Mesenchymal stem cell (in vitro differentiated cells and primary cell): ENCODE data around the gene C1orf35.

ENCODE experiments used
- DNase-seq: peaks from one replicate; pipeline ENCODE4 v3.0.0-alpha.2; 2013
- H2AFZ ChIP-seq: one replicate; pipeline ENCODE4 v1.6.1; 2013; ENCODE audit warnings: low read depth, mild to moderate bottlenecking, control low read depth, inconsistent platforms, low read length, moderate library complexity
- H2AK5ac ChIP-seq: 2 replicates; pipeline ENCODE4 v1.6.1; 2013; ENCODE audit warnings: low read length, moderate library complexity, mild to moderate bottlenecking, inconsistent platforms; ENCODE audit not compliant: severe bottlenecking
- H2BK120ac ChIP-seq: one replicate; pipeline ENCODE4 v1.6.1; 2013; ENCODE audit warnings: low read depth, mild to moderate bottlenecking, inconsistent platforms, low read length, moderate library complexity
- H2BK12ac ChIP-seq, 2 experiments: one replicate each; pipeline ENCODE4 v1.6.1; 2013; ENCODE audit warnings: inconsistent platforms in 2 of 2, low read length in 2 of 2, mild to moderate bottlenecking in 2 of 2, moderate library complexity in 2 of 2, control low read depth in 1 of 2
- H2BK15ac ChIP-seq: one replicate; pipeline ENCODE4 v1.6.1; 2013; ENCODE audit warnings: mild to moderate bottlenecking, low read depth, inconsistent platforms; ENCODE audit not compliant: poor library complexity, severe bottlenecking
- H2BK5ac ChIP-seq: 2 replicates; pipeline ENCODE4 v1.6.1; 2013; ENCODE audit warnings: low read depth, mild to moderate bottlenecking, low read length, control low read depth, inconsistent platforms; ENCODE audit not compliant: poor library complexity, severe bottlenecking
- H3K14ac ChIP-seq, 2 experiments: one replicate each; pipeline ENCODE4 v1.6.1; 2013; ENCODE audit warnings: inconsistent platforms in 2 of 2, low read length in 2 of 2, control low read depth in 1 of 2, mild to moderate bottlenecking in 1 of 2, moderate library complexity in 1 of 2
- H3K18ac ChIP-seq, 2 experiments: one replicate each; pipeline ENCODE4 v1.6.1; 2013; ENCODE audit warnings: inconsistent platforms in 2 of 2, low read length in 2 of 2, control low read depth in 1 of 2, low read depth in 1 of 2, mild to moderate bottlenecking in 1 of 2
- H3K23ac ChIP-seq, 2 experiments: one replicate each; pipeline ENCODE4 v1.6.1; 2013; ENCODE audit warnings: inconsistent platforms in 2 of 2, low read length in 2 of 2, mild to moderate bottlenecking in 2 of 2, moderate library complexity in 2 of 2, control low read depth in 1 of 2
- H3K27ac ChIP-seq: 2 replicates; pipeline ENCODE4 v1.5.1; 2013; ENCODE audit warnings: mild to moderate bottlenecking, moderate library complexity, low read length, control low read depth, inconsistent platforms; ENCODE audit not compliant: poor library complexity, severe bottlenecking
- H3K27me3 ChIP-seq, 2 experiments: 2 replicates each; pipeline versions ENCODE4 v1.6.1 to v1.7.0; 2013; ENCODE audit warnings: low read length in 2 of 2, mild to moderate bottlenecking in 2 of 2, moderate library complexity in 2 of 2, control low read depth in 1 of 2, inconsistent platforms in 1 of 2; ENCODE audit not compliant: control insufficient read depth in 1 of 2, insufficient read depth in 1 of 2
- H3K36me3 ChIP-seq, 2 experiments: 2 replicates each; pipeline versions ENCODE4 v1.6.1 to v1.7.0; 2013; ENCODE audit warnings: low read length in 2 of 2, control low read depth in 1 of 2, inconsistent platforms in 1 of 2, low read depth in 1 of 2, mild to moderate bottlenecking in 1 of 2; ENCODE audit not compliant: insufficient read depth in 2 of 2, control insufficient read depth in 1 of 2
- H3K4ac ChIP-seq, 2 experiments: one replicate each; pipeline ENCODE4 v1.6.1; 2013; ENCODE audit warnings: inconsistent platforms in 2 of 2, low read length in 2 of 2, mild to moderate bottlenecking in 2 of 2, moderate library complexity in 2 of 2, control low read depth in 1 of 2, low read depth in 1 of 2
- H3K4me1 ChIP-seq: 2 replicates; pipeline ENCODE4 v1.6.1; 2013; ENCODE audit warnings: low read depth, low read length, control low read depth; ENCODE audit not compliant: control insufficient read depth, insufficient read depth
- H3K4me2 ChIP-seq: 2 replicates; pipeline ENCODE4 v1.6.1; 2013; ENCODE audit warnings: low read length, mild to moderate bottlenecking, inconsistent platforms; ENCODE audit not compliant: poor library complexity, severe bottlenecking
- H3K4me3 ChIP-seq, 2 experiments: 2 replicates each; pipeline versions ENCODE4 v1.5.1 to v1.7.0; 2013; ENCODE audit warnings: low read length in 2 of 2, mild to moderate bottlenecking in 2 of 2, control low read depth in 1 of 2, low read depth in 1 of 2; ENCODE audit not compliant: insufficient read depth in 1 of 2
- H3K79me1 ChIP-seq: replicated peaks from 2 replicates; pipeline ENCODE4 v1.6.1; 2013; ENCODE audit warnings: mild to moderate bottlenecking, control low read depth, low read length, inconsistent platforms; ENCODE audit not compliant: poor library complexity, severe bottlenecking
- H3K9ac ChIP-seq: 2 replicates; pipeline ENCODE4 v1.7.0; 2013; ENCODE audit warnings: mild to moderate bottlenecking, low read length, moderate library complexity
- H3K9me3 ChIP-seq: 2 replicates; pipeline ENCODE4 v1.7.0; 2013; ENCODE audit warnings: mild to moderate bottlenecking, low read length; ENCODE audit not compliant: control insufficient read depth
- H4K8ac ChIP-seq: one replicate; pipeline ENCODE4 v1.6.1; 2013; ENCODE audit warnings: inconsistent platforms, mild to moderate bottlenecking, low read length, moderate library complexity
- H4K91ac ChIP-seq: one replicate; pipeline ENCODE4 v1.6.1; 2013; ENCODE audit warnings: mild to moderate bottlenecking, low read length, inconsistent platforms
- WGBS: methylation state at CpG from one replicate; pipeline ENCODE4 v1.1.7; 2013; ENCODE audit warnings: mixed read lengths; 5-methylcytosine and 5-hydroxymethylcytosine counted together

C1orf35 gene

GRCh38 chr1:228087771-228088251, 15.3 kb downstream of the C1orf35 start:
- peaks cover 54% of the 10 kb centered on the region for H3K4me1 ChIP-seq

GRCh38 chr1:228085287-228085951, 17.7 kb downstream of the C1orf35 start:
- H2BK5ac ChIP-seq: no peak overlapping the region
- H3K79me1 ChIP-seq: peaks cover 7% of the 10 kb centered on the region
- H3K9me3 ChIP-seq: no peaks in the 10 kb centered on the region
- H3K4me2 ChIP-seq: peak overlapping the region; percentile 85
- no peak overlapping the region for H2BK12ac ChIP-seq
- H3K27ac ChIP-seq: peak overlapping the region; percentile 0
- H2BK120ac ChIP-seq: no peak overlapping the region
- peaks cover 51% of the 10 kb centered on the region for H3K4me1 ChIP-seq
- no peak overlapping the region for H3K18ac ChIP-seq
- H2BK15ac ChIP-seq: no peak overlapping the region
- no peak overlapping the region for H4K8ac ChIP-seq
- DNase-seq: peak; percentile 81
- H3K36me3 ChIP-seq: peaks cover 22 to 25% of the 10 kb centered on the region in 2 experiments
- H3K4me3 ChIP-seq: peak overlapping the region in 1 of 2 experiments; percentile 96
- no peak overlapping the region for H2AFZ ChIP-seq
- no peak overlapping the region for H3K4ac ChIP-seq
- no peak overlapping the region for H2AK5ac ChIP-seq
- H3K9ac ChIP-seq: peak overlapping the region; percentile 99
- H3K14ac ChIP-seq: no peak overlapping the region
- 54% methylated on average over 6 of the region's 6 CpGs for WGBS
- no peak overlapping the region for H3K23ac ChIP-seq
- H3K27me3 ChIP-seq: no peaks in the 10 kb centered on the region
- no peak overlapping the region for H4K91ac ChIP-seq

More at GRCh38 chr1:228087771-228088251, 15.3 kb downstream of the C1orf35 start:
- no peaks in the 10 kb centered on the region for H3K79me1 ChIP-seq
- H3K27ac ChIP-seq: peak overlapping the region; percentile 30
- no peaks in the 10 kb centered on the region for H3K27me3 ChIP-seq
- 63% methylated on average over 7 of the region's 7 CpGs for WGBS
- H2AFZ ChIP-seq: no peak overlapping the region
- no peak overlapping the region for H2BK5ac ChIP-seq
- no peak overlapping the region for H2AK5ac ChIP-seq
- peak overlapping the region in 1 of 2 experiments; percentile 1 for H3K14ac ChIP-seq
- no peak overlapping the region for H2BK120ac ChIP-seq
- H3K4me3 ChIP-seq: peak overlapping the region in 1 of 2 experiments; percentile 55
- H3K18ac ChIP-seq: no peak overlapping the region
- no peak overlapping the region for H2BK15ac ChIP-seq
- no peak overlapping the region for H3K4me2 ChIP-seq
- H3K36me3 ChIP-seq: peaks cover 34 to 38% of the 10 kb centered on the region in 2 experiments
- peak overlapping the region; percentile 69 for H3K9ac ChIP-seq
- peak overlapping the region in 1 of 2 experiments; percentile 77 for H3K23ac ChIP-seq
- no peak overlapping the region for H4K91ac ChIP-seq
- H2BK12ac ChIP-seq: no peak overlapping the region
- no peak overlapping the region for H3K4ac ChIP-seq
- DNase-seq: peak; percentile 46
- no peaks in the 10 kb centered on the region for H3K9me3 ChIP-seq
- H4K8ac ChIP-seq: no peak overlapping the region

- H3K27me3 ChIP-seq: no peaks in the 10 kb centered on the region
- H2AFZ ChIP-seq: no peak overlapping the region
- peak overlapping the region; percentile 85 for H3K4me2 ChIP-seq
- peaks cover 13% of the 10 kb centered on the region for H3K79me1 ChIP-seq
- peak overlapping the region in 1 of 2 experiments; percentile 96 for H3K4me3 ChIP-seq
- no peak overlapping the region for H3K27ac ChIP-seq
- H3K36me3 ChIP-seq: peaks cover 20 to 22% of the 10 kb centered on the region in 2 experiments
- no peak overlapping the region for H4K91ac ChIP-seq
- DNase-seq: peak; percentile 28
- no peak overlapping the region for H2BK5ac ChIP-seq
- H2BK12ac ChIP-seq: no peak overlapping the region
- H2BK120ac ChIP-seq: no peak overlapping the region
- H3K23ac ChIP-seq: no peak overlapping the region
- peaks cover 47% of the 10 kb centered on the region for H3K4me1 ChIP-seq
- H3K14ac ChIP-seq: no peak overlapping the region
- H3K4ac ChIP-seq: no peak overlapping the region
- 54% methylated on average over 4 of the region's 5 CpGs for WGBS
- peak overlapping the region; percentile 99 for H3K9ac ChIP-seq
- H2BK15ac ChIP-seq: no peak overlapping the region
- H3K18ac ChIP-seq: no peak overlapping the region
- H3K9me3 ChIP-seq: no peaks in the 10 kb centered on the region
- no peak overlapping the region for H2AK5ac ChIP-seq
- no peak overlapping the region for H4K8ac ChIP-seq
Observed at GRCh38 chr1:228084797-228085196, 18.3 kb downstream of the C1orf35 start.

- Histone ChIP-seq H4K8ac (no peak overlapping the region), H3K23ac (no peak overlapping the region), H2BK15ac (no peak overlapping the region), H3K9me3 (no peaks in the 10 kb centered on the region), H3K14ac (no peak overlapping the region), H2BK12ac (no peak overlapping the region), H2AK5ac (no peak overlapping the region), H3K4me1 (peaks cover 43% of the 10 kb centered on the region), H2BK120ac (no peak overlapping the region), H3K79me1 (peaks cover 16% of the 10 kb centered on the region), H3K4me2 (peak overlapping the region; percentile 85), H3K4me3 (peak overlapping the region in 1 of 2 experiments; percentile 96), H3K9ac (peak overlapping the region; percentile 99), H3K36me3 (peaks cover 16 to 21% of the 10 kb centered on the region in 2 experiments), H3K27ac (peak overlapping the region; percentile 69), H3K4ac (no peak overlapping the region), H3K27me3 (no peaks in the 10 kb centered on the region), H2AFZ (no peak overlapping the region), H4K91ac (no peak overlapping the region), H3K18ac (no peak overlapping the region), H2BK5ac (no peak overlapping the region)
- DNase-seq: peak; percentile 87
- WGBS: 29% methylated on average over 3 of the region's 3 CpGs
Observed at GRCh38 chr1:228084325-228084724, 18.8 kb downstream of the C1orf35 start.
